Mammary epithelial cell (primary cell): ENCODE measurements around the gene THAP4.

Experiments used
- CTCF ChIP-seq, 2 donors: IDR thresholded peaks in 1 of 2; conservative IDR thresholded peaks in 1 of 2; 2 replicates each; pipeline ENCODE4 v1.5.1; 2011 to 2012; ENCODE audit warnings: inconsistent platforms in 2 of 2, low read length in 2 of 2, mild to moderate bottlenecking in 2 of 2, control low read depth in 1 of 2, low read depth in 1 of 2; ENCODE audit not compliant: insufficient read depth in 1 of 2; ENCODE audit errors: extremely low read depth in 1 of 2
- EZH2 ChIP-seq: IDR thresholded peaks from 2 replicates; pipeline ENCODE4 v1.6.1; 2012; ENCODE audit warnings: low read length, inconsistent platforms, borderline replicate concordance

DNA sequence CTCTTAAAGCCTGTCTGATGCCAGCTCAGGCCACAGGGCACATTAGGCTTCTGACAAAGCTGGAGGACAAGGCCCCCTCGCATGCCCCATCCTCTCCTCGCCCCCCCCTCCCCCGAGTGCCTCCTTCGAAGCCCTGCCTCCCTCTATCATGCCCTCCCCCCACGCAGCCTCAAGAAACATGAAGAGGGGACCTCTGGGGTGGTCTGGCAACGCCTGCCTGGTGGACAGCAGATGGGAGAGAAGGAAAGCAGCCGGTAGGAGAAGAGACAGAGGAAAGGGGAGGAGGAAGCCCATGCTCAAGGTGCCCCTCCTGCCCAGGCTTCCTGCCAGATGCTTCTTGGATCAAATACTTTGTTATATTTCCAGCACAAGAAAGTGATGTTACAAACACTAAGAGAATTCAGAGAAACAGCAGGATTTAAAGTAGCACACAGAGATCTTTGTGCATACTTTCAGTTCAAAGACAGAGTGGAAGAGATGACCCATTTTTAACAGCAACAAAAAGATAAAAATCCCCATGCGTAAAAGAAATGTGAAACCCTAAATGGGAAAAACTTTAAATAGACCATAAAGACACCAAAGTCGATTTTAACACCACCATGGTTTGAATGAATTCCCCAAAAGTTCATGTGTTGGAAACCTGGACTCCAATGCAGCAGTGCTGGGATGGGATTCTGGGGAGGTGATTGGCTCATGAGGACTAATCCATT lies 59.4 kb downstream of the THAP4 start:
- no peak for TF ChIP-seq CTCF (conservative IDR thresholded peaks at IDR 0.05 in 1 of 2, IDR thresholded peaks at IDR 0.05 in 1 of 2; ENCODE audit: extremely low read depth in 1 of 2, insufficient read depth in 1 of 2, low read depth in 1 of 2, low read length in 2 of 2)
- no peak for TF ChIP-seq EZH2
